ENCODE data around the gene ELK3. TPM values are rescaled to one million over a fixed set of nuclear protein-coding genes. Genes with fewer than 3 reads are reported as not detected.

ELK3 gene
- total RNA-seq, 1 experiment from 2014 or later: 34.1 TPM

- Mint-ChIP-seq H3K9me3 (ENCODE audit: low read depth, unreplicated experiment) (no peaks in the 10 kb centered on the region), H3K27ac (ENCODE audit: unreplicated experiment) (no peak overlapping the region), H3K36me3 (ENCODE audit: insufficient read depth, unreplicated experiment) (peaks cover 9% of the 10 kb centered on the region), H3K4me1 (ENCODE audit: low read depth, unreplicated experiment) (no peaks in the 10 kb centered on the region), H3K27me3 (ENCODE audit: unreplicated experiment) (no peaks in the 10 kb centered on the region), H3K4me3 (ENCODE audit: low read depth, unreplicated experiment) (no peak overlapping the region)
- TF ChIP-seq CTCF (IDR thresholded peaks at IDR 0.05; ENCODE audit: unreplicated experiment): no peak
- no TSS peak for BruUV-seq (replicated peaks)
- intact Hi-C loops (cut with micrococcal nuclease; ENCODE audit: unreplicated experiment): loop anchor here (10.0 kb wide), 1 partner anchor 129 kb away; no protein-coding TSS in a partner anchor
- DNase-seq: no peak
- CTCF ChIA-PET: no interaction called here
These were observed 71.7 kb downstream of the ELK3 start for GRCh38 chr12:96265836-96266235.

- DNase-seq: no peak
- H3K4me3 Mint-ChIP-seq (ENCODE audit: low read depth, unreplicated experiment): no peak overlapping the region
- TF ChIP-seq CTCF (IDR thresholded peaks at IDR 0.05; ENCODE audit: unreplicated experiment): no peak
- no peak overlapping the region for H3K27ac Mint-ChIP-seq (ENCODE audit: unreplicated experiment)
- H3K27me3 Mint-ChIP-seq (ENCODE audit: unreplicated experiment): no peaks in the 10 kb centered on the region
- peaks cover 5% of the 10 kb centered on the region for H3K36me3 Mint-ChIP-seq (ENCODE audit: insufficient read depth, unreplicated experiment)
- BruUV-seq (replicated peaks): no TSS peak
- intact Hi-C loops (cut with micrococcal nuclease; ENCODE audit: unreplicated experiment): loop anchor here (10.0 kb wide), 1 partner anchor 129 kb away; no protein-coding TSS in a partner anchor
- CTCF ChIA-PET: no interaction called here
- no peaks in the 10 kb centered on the region for H3K9me3 Mint-ChIP-seq (ENCODE audit: low read depth, unreplicated experiment)
- peaks cover under 1% of the 10 kb centered on the region for H3K4me1 Mint-ChIP-seq (ENCODE audit: low read depth, unreplicated experiment)
These were observed 72.1 kb downstream of the ELK3 start for GRCh38 chr12:96266238-96266637.

GRCh38 chr12:96271469-96272199, 77.5 kb downstream of the ELK3 start:
- H3K36me3 Mint-ChIP-seq (ENCODE audit: insufficient read depth, unreplicated experiment): no peaks in the 10 kb centered on the region
- BruUV-seq (replicated peaks): no TSS peak
- intact Hi-C loops (cut with micrococcal nuclease; ENCODE audit: unreplicated experiment): loop anchor here (10.0 kb wide), 1 partner anchor 243 kb away; no protein-coding TSS in a partner anchor
- H3K27me3 Mint-ChIP-seq (ENCODE audit: unreplicated experiment): no peaks in the 10 kb centered on the region
- peaks cover 8% of the 10 kb centered on the region for H3K4me1 Mint-ChIP-seq (ENCODE audit: low read depth, unreplicated experiment)
- H3K9me3 Mint-ChIP-seq (ENCODE audit: low read depth, unreplicated experiment): no peaks in the 10 kb centered on the region
- no peak for TF ChIP-seq CTCF (IDR thresholded peaks at IDR 0.05; ENCODE audit: unreplicated experiment)
- CTCF ChIA-PET: no interaction called here
- H3K4me3 Mint-ChIP-seq (ENCODE audit: low read depth, unreplicated experiment): no peak overlapping the region
- DNase-seq: no peak
- no peak overlapping the region for H3K27ac Mint-ChIP-seq (ENCODE audit: unreplicated experiment)

GRCh38 chr12:96274331-96274730, 80.2 kb downstream of the ELK3 start:
- no peak for DNase-seq
- CTCF ChIA-PET: no interaction called here
- Mint-ChIP-seq H3K27me3 (ENCODE audit: unreplicated experiment) (no peaks in the 10 kb centered on the region), H3K36me3 (ENCODE audit: insufficient read depth, unreplicated experiment) (no peaks in the 10 kb centered on the region), H3K4me3 (ENCODE audit: low read depth, unreplicated experiment) (no peak overlapping the region), H3K9me3 (ENCODE audit: low read depth, unreplicated experiment) (no peaks in the 10 kb centered on the region), H3K4me1 (ENCODE audit: low read depth, unreplicated experiment) (peaks cover 8% of the 10 kb centered on the region), H3K27ac (ENCODE audit: unreplicated experiment) (no peak overlapping the region)
- TF ChIP-seq CTCF (IDR thresholded peaks at IDR 0.05; ENCODE audit: unreplicated experiment): no peak
- BruUV-seq (replicated peaks): no TSS peak
- intact Hi-C loops (cut with micrococcal nuclease; ENCODE audit: unreplicated experiment): loop anchor here (10.0 kb wide), 1 partner anchor 240 kb away; no protein-coding TSS in a partner anchor

All from Calu3 (cell line).